H9 (cell line): ENCODE results near the gene RPL22. TPM values are rescaled to one million over a fixed set of nuclear protein-coding genes. Genes with fewer than 3 reads are reported as not detected.

Experiments used
- DNase-seq: peaks from one replicate; pipeline ENCODE4 v3.0.0-alpha.2; 2017
- H2AFZ ChIP-seq: one replicate; pipeline ENCODE4 v1.6.1; 2013; ENCODE audit warnings: mild to moderate bottlenecking, low read length, control low read depth, moderate library complexity
- H2AK5ac ChIP-seq: 2 replicates; pipeline ENCODE4 v1.6.1; 2013; ENCODE audit warnings: low read length, control low read depth, mixed read lengths; ENCODE audit not compliant: insufficient read length
- H2BK120ac ChIP-seq: one replicate; pipeline ENCODE4 v1.6.1; 2013; ENCODE audit warnings: low read depth, mild to moderate bottlenecking, low read length, control low read depth, inconsistent platforms; ENCODE audit not compliant: poor library complexity, severe bottlenecking
- H2BK12ac ChIP-seq: 2 replicates; pipeline ENCODE4 v1.6.1; 2013; ENCODE audit warnings: low read length, control low read depth, mixed read lengths, low read depth; ENCODE audit not compliant: insufficient read length
- H2BK15ac ChIP-seq: 2 replicates; pipeline ENCODE4 v1.6.1; 2013; ENCODE audit warnings: low read depth, low read length, control low read depth
- H2BK20ac ChIP-seq: one replicate; pipeline ENCODE4 v1.6.1; 2013; ENCODE audit warnings: low read depth, mild to moderate bottlenecking, low read length, control low read depth, inconsistent platforms; ENCODE audit not compliant: poor library complexity, severe bottlenecking
- H2BK5ac ChIP-seq: 2 replicates; pipeline ENCODE4 v1.6.1; 2013; ENCODE audit warnings: low read length, control low read depth, mixed read lengths; ENCODE audit not compliant: insufficient read length
- H3K14ac ChIP-seq: 2 replicates; pipeline ENCODE4 v1.6.1; 2013; ENCODE audit warnings: low read length, control low read depth; ENCODE audit not compliant: insufficient read depth
- H3K18ac ChIP-seq: 2 replicates; pipeline ENCODE4 v1.6.1; 2013; ENCODE audit warnings: low read depth, mild to moderate bottlenecking, mixed read lengths, low read length, control low read depth; ENCODE audit not compliant: insufficient read length
- H3K23ac ChIP-seq: 2 replicates; pipeline ENCODE4 v1.6.1; 2013; ENCODE audit warnings: low read length, control low read depth, mixed read lengths, low read depth; ENCODE audit not compliant: insufficient read length
- H3K23me2 ChIP-seq: 2 replicates; pipeline ENCODE4 v1.6.1; 2013; ENCODE audit warnings: low read depth, mild to moderate bottlenecking, mixed read lengths, low read length, control low read depth; ENCODE audit not compliant: insufficient read length, poor library complexity, severe bottlenecking
- H3K27ac ChIP-seq: 2 replicates; pipeline ENCODE4 v1.5.1; 2013; ENCODE audit warnings: low read length, control low read depth, mixed read lengths, low read depth; ENCODE audit not compliant: insufficient read length
- H3K27me3 ChIP-seq: 2 replicates; pipeline ENCODE4 v1.6.1; 2013; ENCODE audit warnings: low read length, control low read depth, inconsistent platforms; ENCODE audit not compliant: insufficient read depth
- H3K4ac ChIP-seq: 2 replicates; pipeline ENCODE4 v1.6.1; 2013; ENCODE audit warnings: low read depth, mild to moderate bottlenecking, control low read depth, inconsistent platforms, low read length, moderate library complexity
- H3K4me1 ChIP-seq: 2 replicates; pipeline ENCODE4 v1.6.1; 2013; ENCODE audit warnings: low read length, control low read depth, inconsistent platforms; ENCODE audit not compliant: insufficient read depth
- H3K4me2 ChIP-seq: 2 replicates; pipeline ENCODE4 v1.6.1; 2013; ENCODE audit warnings: low read length, control low read depth, mixed read lengths; ENCODE audit not compliant: insufficient read length, insufficient read depth
- H3K56ac ChIP-seq: 2 replicates; pipeline ENCODE4 v1.6.1; 2013; ENCODE audit warnings: low read depth, mild to moderate bottlenecking, mixed read lengths, low read length, control low read depth; ENCODE audit not compliant: insufficient read length
- H3K79me1 ChIP-seq: 2 replicates; pipeline ENCODE4 v1.6.1; 2013; ENCODE audit warnings: low read depth, mild to moderate bottlenecking, moderate library complexity, low read length, control low read depth, inconsistent platforms; ENCODE audit not compliant: insufficient read depth, poor library complexity, severe bottlenecking
- H3K79me2 ChIP-seq: 2 replicates; pipeline ENCODE4 v1.6.1; 2013; ENCODE audit warnings: low read length, control low read depth, inconsistent platforms; ENCODE audit not compliant: insufficient read depth
- H3K9ac ChIP-seq: 2 replicates; pipeline ENCODE4 v1.6.1; 2013; ENCODE audit warnings: low read length, control low read depth, mixed read lengths; ENCODE audit not compliant: insufficient read length; ENCODE audit errors: extremely low read depth
- H3K9me3 ChIP-seq: one replicate; pipeline ENCODE4 v1.6.1; 2013; ENCODE audit warnings: low read depth, low read length, inconsistent platforms; ENCODE audit not compliant: control insufficient read depth
- H3T11ph ChIP-seq: one replicate; pipeline ENCODE4 v1.6.1; 2013; ENCODE audit warnings: mild to moderate bottlenecking, low read length, control low read depth, inconsistent platforms
- H4K20me1 ChIP-seq: one replicate; pipeline ENCODE4 v1.6.1; 2013; ENCODE audit not compliant: control insufficient read depth, insufficient read length, insufficient read depth
- H4K5ac ChIP-seq: 2 replicates; pipeline ENCODE4 v1.6.1; 2013; ENCODE audit warnings: low read depth, mild to moderate bottlenecking, mixed read lengths, low read length, control low read depth; ENCODE audit not compliant: insufficient read length
- H4K8ac ChIP-seq: replicated peaks from 2 replicates; pipeline ENCODE4 v1.6.1; 2013; ENCODE audit warnings: low read length, control low read depth, mixed read lengths, low read depth; ENCODE audit not compliant: insufficient read length
- H4K91ac ChIP-seq: 2 replicates; pipeline ENCODE4 v1.6.1; 2013; ENCODE audit warnings: low read depth, mild to moderate bottlenecking, moderate library complexity, mixed read lengths, low read length, control low read depth; ENCODE audit not compliant: insufficient read length
- H3K27ac Mint-ChIP-seq, 3 experiments: 2 replicates in 2 of 3; 3 replicates in 1 of 3; pipeline ENCODE4 v1.8.0; 2020 to 2021; ENCODE audit warnings: mixed read lengths in 3 of 3, mild to moderate bottlenecking in 1 of 3, moderate library complexity in 1 of 3
- H3K27me3 Mint-ChIP-seq: 2 replicates; pipeline ENCODE4 v1.8.0; 2021; ENCODE audit warnings: low read depth, mild to moderate bottlenecking, moderate library complexity, mixed read lengths
- H3K36me3 Mint-ChIP-seq, 3 experiments: 2 replicates in 2 of 3; 3 replicates in 1 of 3; pipeline ENCODE4 v1.8.0; 2020 to 2021; ENCODE audit warnings: low read depth in 3 of 3, mixed read lengths in 3 of 3; ENCODE audit not compliant: insufficient read depth in 1 of 3
- H3K4me1 Mint-ChIP-seq, 2 experiments: 2 replicates each; pipeline ENCODE4 v1.8.0; 2020; ENCODE audit warnings: mixed read lengths in 2 of 2
- H3K4me3 Mint-ChIP-seq, 2 experiments: 2 replicates in 1 of 2; 3 replicates in 1 of 2; pipeline ENCODE4 v1.8.0; 2020 to 2021; ENCODE audit warnings: mild to moderate bottlenecking in 2 of 2, mixed read lengths in 2 of 2, moderate library complexity in 1 of 2
- H3K9me3 Mint-ChIP-seq, 2 experiments: 2 replicates in 1 of 2; 3 replicates in 1 of 2; pipeline ENCODE4 v1.8.0; 2020; ENCODE audit warnings: mild to moderate bottlenecking in 2 of 2, mixed read lengths in 2 of 2, moderate library complexity in 1 of 2
- CTCF ChIP-seq: fragments of 200-600 bp; sonication (generic); conservative IDR thresholded peaks from 3 replicates; pipeline ENCODE4 v1.8.0; 2021; ENCODE audit warnings: antibody characterized with exemption, mild to moderate bottlenecking
- WGBS: extraction: QIAGEN DNeasy Blood & Tissue Kit; methylation state at CpG from one replicate; pipeline ENCODE4 v1.1.7; 2013; ENCODE audit warnings: missing lambda C conversion rate, low lambda C conversion rate, mixed read lengths; ENCODE audit not compliant: insufficient read length; ENCODE audit errors: extremely low coverage; 5-methylcytosine and 5-hydroxymethylcytosine counted together
- total RNA-seq: library from RNA; stranded (reverse); gene quantifications from 2 replicates; pipeline ENCODE4 v1.2.1, GENCODE V29; 2021

The RPL22 gene
- total RNA-seq, 1 experiment from 2014 or later, result 582 TPM

- H4K91ac ChIP-seq, result peak overlapping the region; percentile 4
- H3K27ac ChIP-seq, result no peak overlapping the region
- H2AK5ac ChIP-seq, result no peak overlapping the region
- H3K4ac ChIP-seq, result no peak overlapping the region
- H3K9me3 ChIP-seq, result no peaks in the 10 kb centered on the region
- Mint-ChIP-seq H3K9me3 (no peaks in the 10 kb centered on the region), H3K27me3 (peaks cover 36% of the 10 kb centered on the region), H3K4me3 (no peak overlapping the region), H3K27ac (peak overlapping the region in 1 of 3 experiments; percentile 5; a peak in 1 of 7 replicates), H3K4me1 (peaks cover 0 to 9% of the 10 kb centered on the region in 2 experiments; a peak in 1 of 4 replicates), H3K36me3 (no peaks in the 10 kb centered on the region)
- no peak overlapping the region for H4K5ac ChIP-seq
- no peak overlapping the region for H2BK20ac ChIP-seq
- no peaks in the 10 kb centered on the region; the same call in 1 of the 2 replicates for H3K27me3 ChIP-seq
- no peak overlapping the region for H3K56ac ChIP-seq
- no peaks in the 10 kb centered on the region for H3K79me2 ChIP-seq
- TF ChIP-seq CTCF, result no peak
- WGBS, result no CpG with 5 or more reads among the region's 4 CpGs
- no peak overlapping the region for H2BK12ac ChIP-seq
- H3T11ph ChIP-seq, result no peak overlapping the region
- no peak overlapping the region for H2BK5ac ChIP-seq
- H3K9ac ChIP-seq, result no peak overlapping the region
- H2BK120ac ChIP-seq, result no peak overlapping the region
- H3K79me1 ChIP-seq, result no peaks in the 10 kb centered on the region
- H4K20me1 ChIP-seq, result no peaks in the 10 kb centered on the region
- no peak overlapping the region for H3K18ac ChIP-seq
- DNase-seq, result no peak
- no peaks in the 10 kb centered on the region for H3K4me1 ChIP-seq
- no peak overlapping the region for H4K8ac ChIP-seq
- no peak overlapping the region for H2BK15ac ChIP-seq
- no peak overlapping the region for H3K4me2 ChIP-seq
- H3K23me2 ChIP-seq, result no peaks in the 10 kb centered on the region
- no peak overlapping the region for H2AFZ ChIP-seq
- H3K14ac ChIP-seq, result no peak overlapping the region
- H3K23ac ChIP-seq, result no peak overlapping the region
Measured at GRCh38 chr1:6142734-6143133, 56.7 kb downstream of the RPL22 start.
